Measurements from ENCODE around the gene CRLF3. TPM values are rescaled to one million over a fixed set of nuclear protein-coding genes. Genes with fewer than 3 reads are reported as not detected.

Gene CRLF3
- total and polyA plus RNA-seq, 12 donors, result 3.2 to 9.5 (median 5.2) TPM

DNA sequence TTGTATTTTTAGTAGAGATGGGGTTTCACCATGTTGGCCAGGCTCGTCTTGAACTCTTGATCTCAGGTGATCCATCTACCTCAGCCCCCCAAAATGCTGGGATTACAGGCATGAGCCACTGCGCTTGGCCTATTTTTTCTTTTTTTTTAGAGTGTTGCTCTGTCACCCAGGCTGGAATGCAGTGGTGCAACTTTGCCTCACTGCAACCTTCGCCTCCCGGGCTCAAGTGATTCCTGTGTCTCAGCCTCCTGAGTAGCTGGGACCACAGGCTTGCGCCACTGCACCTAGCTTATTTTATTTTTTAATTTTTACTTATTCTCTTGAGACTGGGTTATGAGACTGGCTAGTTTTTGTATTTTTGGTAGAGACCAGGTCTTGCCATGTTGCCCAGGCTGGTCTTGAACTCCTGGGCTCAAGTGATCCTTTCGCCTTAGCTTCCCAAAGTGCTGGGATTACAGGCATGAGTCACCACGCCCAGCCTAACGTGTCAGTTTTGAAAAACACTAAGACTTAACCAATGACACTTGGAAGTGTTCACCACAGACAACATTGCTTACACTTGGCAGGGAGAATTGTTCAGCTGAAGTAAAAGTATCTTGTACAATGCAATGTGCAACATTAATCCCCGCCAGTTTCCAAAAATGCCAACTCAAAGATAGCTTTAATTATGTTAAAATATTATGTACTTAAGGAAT lies 34.2 kb upstream of the CRLF3 start:
- H3K4me3 ChIP-seq, result no peak overlapping the region
- H3K9me3 ChIP-seq, result no peaks in the 10 kb centered on the region
- DNase-seq (no peak), ATAC-seq (no peak)
- no peak for TF ChIP-seq CTCF (IDR thresholded peaks at IDR 0.05)
- H3K27me3 ChIP-seq, result no peaks in the 10 kb centered on the region
- WGBS, 2 donors, result 94 to 97% methylated on average over 9 of the region's 9 CpGs
- H3K36me3 ChIP-seq, result peaks cover 0 to 78% (median 0%) of the 10 kb centered on the region in 9 donors
- intact Hi-C loops (cut with DNase I), result no loop called here
- no peaks in the 10 kb centered on the region for H3K4me1 ChIP-seq
- H3K27ac ChIP-seq, result no peak overlapping the region

- no peaks in the 10 kb centered on the region for H3K9me3 ChIP-seq
- 98 to 100% methylated on average over 3 of the region's 3 CpGs for WGBS, 2 donors
- H3K27ac ChIP-seq, result no peak overlapping the region
- no peak overlapping the region for H3K4me3 ChIP-seq
- intact Hi-C loops (cut with DNase I), result no loop called here
- no peak for ATAC-seq
- no peak for TF ChIP-seq CTCF (IDR thresholded peaks at IDR 0.05)
- DNase-seq, result no peak
- no peaks in the 10 kb centered on the region for H3K4me1 ChIP-seq
- H3K27me3 ChIP-seq, result no peaks in the 10 kb centered on the region
- peaks cover 0 to 55% (median 0%) of the 10 kb centered on the region in 9 donors for H3K36me3 ChIP-seq
These were observed 29.7 kb upstream of the CRLF3 start for GRCh38 chr17:30854146-30854545.

- H3K9me3 ChIP-seq, result no peaks in the 10 kb centered on the region
- 81 to 83% methylated on average over 6 of the region's 6 CpGs for WGBS, 2 donors
These were observed 23.5 kb upstream of the CRLF3 start for GRCh38 chr17:30848021-30848420.

GRCh38 chr17:30840771-30841170 lies 16.3 kb upstream of the CRLF3 start:
- Histone ChIP-seq H3K4me3 (peak overlapping the region in 2 of 10 donors; percentile 11 to 40), H3K27me3 (no peaks in the 10 kb centered on the region), H3K9me3 (no peaks in the 10 kb centered on the region), H3K36me3 (peaks cover 0 to 37% (median 0%) of the 10 kb centered on the region in 9 donors), H3K27ac (peak overlapping the region in 1 of 10 donors; percentile 84), H3K4me1 (no peaks in the 10 kb centered on the region)
- ATAC-seq (no peak), DNase-seq (no peak)
- intact Hi-C loops (cut with DNase I), result no loop called here
- TF ChIP-seq CTCF (IDR thresholded peaks at IDR 0.05), result no peak
- WGBS, 2 donors, result 89 to 94% methylated on average over 7 of the region's 7 CpGs

More at GRCh38 chr17:30848021-30848420, 23.5 kb upstream of the CRLF3 start:
- Histone ChIP-seq H3K27ac (no peak overlapping the region), H3K4me3 (no peak overlapping the region), H3K36me3 (peaks cover 0 to 20% (median 0%) of the 10 kb centered on the region in 9 donors), H3K4me1 (no peaks in the 10 kb centered on the region), H3K27me3 (no peaks in the 10 kb centered on the region)
- ATAC-seq (no peak), DNase-seq (no peak)
- intact Hi-C loops (cut with DNase I), result no loop called here
- TF ChIP-seq CTCF (IDR thresholded peaks at IDR 0.05), result no peak

All from heart right ventricle (tissue), 16 donors.